K562 (cell line): ENCODE measurements around the gene NCKIPSD. TPM values are rescaled to one million over a fixed set of nuclear protein-coding genes. Genes with fewer than 3 reads are reported as not detected.

Source experiments
- ATAC-seq: fragments of 200-7000 bp; cut with Tn5 transposase; 3 replicates; pipeline ENCODE4 v1.9.1; 2020; ENCODE audit warnings: moderate library complexity
- BruUV-seq: library from RNA; stranded (reverse); fragments of 400-500 nt; replicated peaks from 2 replicates; lab custom pipeline; 2021; lab: Mats Ljungman, UMichigan
- CTCF ChIA-PET: fragments of 300-600 bp; formaldehyde crosslinking; extraction: SDS; loops from one replicate; lab custom pipeline; 2021; ENCODE audit warnings: low intra/inter-chr PET ratio; lab: Yijun Ruan, JAX
- POLR2A ChIA-PET: fragments of 300-600, 350-650 bp; sonication (Branson Sonifier 250); formaldehyde crosslinking; extraction: SDS; loops from one replicate; lab custom pipeline; 2021; ENCODE audit warnings: antibody characterized with exemption, inconsistent platforms; lab: Yijun Ruan, JAX
- DNase-seq, 4 experiments: peaks; one replicate each; pipeline versions ENCODE4 v3.0.0 to v3.0.0-alpha.2; 2011 to 2018; ENCODE audit warnings: low spot score in 3 of 4, mixed read lengths in 3 of 4; ENCODE audit errors: extremely low read depth in 1 of 4
- FAIRE-seq: peaks from 2 replicates; lab custom pipeline; 2011; peaks lifted over from hg19 to GRCh38; lab: Jason Lieb, UNC
- H2AFZ ChIP-seq: 2 replicates; pipeline ENCODE4 v1.6.0; 2011; ENCODE audit warnings: low read depth, low read length, control low read depth, inconsistent platforms
- H3K27ac ChIP-seq: fragments of 200-600 bp; 3 replicates; pipeline ENCODE4 v1.8.0; 2011; ENCODE audit warnings: low read depth, mild to moderate bottlenecking, control low read depth, inconsistent platforms, low read length, moderate library complexity, mixed read lengths; ENCODE audit errors: extremely low read depth
- H3K27me3 ChIP-seq, 2 experiments: fragments of 300-600 bp in 1 of 2; 2 replicates in 1 of 2; 3 replicates in 1 of 2; pipeline versions ENCODE4 v1.6.0 to v1.8.0; 2011; ENCODE audit warnings: inconsistent platforms in 2 of 2, low read length in 2 of 2, mild to moderate bottlenecking in 1 of 2, mixed read lengths in 1 of 2, moderate library complexity in 1 of 2; ENCODE audit not compliant: control insufficient read depth in 2 of 2, insufficient read depth in 2 of 2
- H3K36me3 ChIP-seq: fragments of 300-600 bp; 3 replicates; pipeline ENCODE4 v1.8.0; 2011; ENCODE audit warnings: mild to moderate bottlenecking, low read length, inconsistent platforms; ENCODE audit not compliant: control insufficient read depth, insufficient read depth
- H3K4me1 ChIP-seq, 2 experiments: fragments of 200-600 bp in 1 of 2; replicated peaks in 1 of 2; 2 replicates in 1 of 2; 3 replicates in 1 of 2; pipeline versions ENCODE4 v1.5.1 to v1.8.0; 2011; ENCODE audit warnings: inconsistent platforms in 2 of 2, low read length in 2 of 2, mild to moderate bottlenecking in 1 of 2, mixed read lengths in 1 of 2, moderate library complexity in 1 of 2; ENCODE audit not compliant: control insufficient read depth in 2 of 2, insufficient read depth in 2 of 2
- H3K4me2 ChIP-seq: 2 replicates; pipeline ENCODE4 v1.6.1; 2011; ENCODE audit warnings: low read length, control low read depth, inconsistent platforms, mixed read lengths; ENCODE audit not compliant: insufficient read depth
- H3K4me3 ChIP-seq: fragments of 200-600 bp; sonication (generic), shearing (Covaris generic); 2 replicates; pipeline ENCODE4 v1.5.1; 2016; ENCODE audit warnings: control low read depth, inconsistent platforms
- H3K79me2 ChIP-seq: fragments of 200-600 bp; 3 replicates; pipeline ENCODE4 v1.8.0; 2011; ENCODE audit warnings: low read length, inconsistent platforms; ENCODE audit not compliant: control insufficient read depth, insufficient read depth
- H3K9ac ChIP-seq, 2 experiments: 2 replicates each; pipeline versions ENCODE4 v1.6.0 to v1.6.1; 2011; ENCODE audit warnings: low read depth in 2 of 2, low read length in 2 of 2, control low read depth in 1 of 2, inconsistent platforms in 1 of 2, mild to moderate bottlenecking in 1 of 2, mixed read lengths in 1 of 2; ENCODE audit not compliant: insufficient read depth in 1 of 2
- H3K9me1 ChIP-seq: one replicate; pipeline ENCODE4 v1.6.0; 2011; ENCODE audit warnings: inconsistent platforms, mild to moderate bottlenecking, low read length, moderate library complexity; ENCODE audit not compliant: control insufficient read depth, insufficient read depth
- H3K9me3 ChIP-seq: replicated peaks from 2 replicates; pipeline ENCODE4 v1.5.1; 2011; ENCODE audit warnings: low read depth, low read length, inconsistent platforms; ENCODE audit not compliant: control insufficient read depth, insufficient read depth
- H4K20me1 ChIP-seq: replicated peaks from 2 replicates; pipeline ENCODE4 v1.6.1; 2011; ENCODE audit warnings: low read length, inconsistent platforms, mixed read lengths; ENCODE audit not compliant: control insufficient read depth, insufficient read depth
- ELF4 ChIP-seq: fragments of 450-650 bp; formaldehyde crosslinking; IDR thresholded peaks from 2 replicates; pipeline ENCODE4 v1.4.0; 2022; ENCODE audit warnings: missing genetic modification characterization
- FOXJ3 ChIP-seq: sonication (generic); formaldehyde crosslinking; IDR thresholded peaks from 2 replicates; pipeline ENCODE4 v1.4.0; 2020; ENCODE audit warnings: mild to moderate bottlenecking, missing genetic modification reagents
- GATA2 ChIP-seq: sonication (generic); formaldehyde crosslinking; IDR thresholded peaks from 2 replicates; pipeline ENCODE4 v1.4.0; 2020; ENCODE audit warnings: mild to moderate bottlenecking, missing genetic modification reagents
- KLF6 ChIP-seq: fragments of 250-450 bp; sonication (Bioruptor Pico); IDR thresholded peaks from 2 replicates; pipeline ENCODE4 v1.4.0; 2020; ENCODE audit warnings: mild to moderate bottlenecking, moderate library complexity, borderline replicate concordance
- NKRF ChIP-seq: fragments of 450-650 bp; IDR thresholded peaks from 2 replicates; pipeline ENCODE4 v1.6.1; 2016; ENCODE audit warnings: borderline replicate concordance
- PPARD ChIP-seq: fragments of 250-450 bp; sonication (Bioruptor Pico); IDR thresholded peaks from 2 replicates; pipeline ENCODE4 v1.8.0; 2022; ENCODE audit warnings: inconsistent platforms, mild to moderate bottlenecking, moderate library complexity
- SMAD1 ChIP-seq: fragments of 150-350 bp; IDR thresholded peaks from 2 replicates; pipeline ENCODE4 v1.6.1; 2014; ENCODE audit warnings: low read length, low read depth; ENCODE audit not compliant: partially characterized antibody
- TAF7 ChIP-seq: fragments of 450-650 bp; IDR thresholded peaks from 2 replicates; pipeline ENCODE4 v1.6.1; 2016; ENCODE audit warnings: missing genetic modification characterization, missing compliant biosample characterization
- TARDBP ChIP-seq: fragments of 450-650 bp; IDR thresholded peaks from 2 replicates; pipeline ENCODE4 v1.6.1; 2016
- ZBTB1 ChIP-seq: sonication (generic); formaldehyde crosslinking; IDR thresholded peaks from 2 replicates; pipeline ENCODE4 v1.8.1; 2023; ENCODE audit warnings: missing genetic modification reagents, low read depth, mild to moderate bottlenecking, borderline replicate concordance
- ZC3H11A ChIP-seq: IDR thresholded peaks from 2 replicates; pipeline ENCODE4 v1.6.1; 2012; ENCODE audit warnings: low read depth, low read length, improper control_type of control experiment
- ZNF140 ChIP-seq: fragments of 250-450 bp; sonication (Bioruptor Pico); IDR thresholded peaks from 2 replicates; pipeline ENCODE4 v1.8.0; 2021; ENCODE audit warnings: moderate library complexity, mild to moderate bottlenecking, inconsistent platforms
- ZNF232 ChIP-seq: sonication (generic); formaldehyde crosslinking; IDR thresholded peaks from 2 replicates; pipeline ENCODE4 v1.8.0; 2022; ENCODE audit warnings: mild to moderate bottlenecking, missing genetic modification reagents
- ZNF3 ChIP-seq: fragments of 250-450 bp; sonication (Bioruptor Pico); IDR thresholded peaks from 2 replicates; pipeline ENCODE4 v1.5.0; 2021; ENCODE audit warnings: mild to moderate bottlenecking, moderate library complexity
- ZNF668 ChIP-seq: fragments of 250-450 bp; sonication (Bioruptor Pico); IDR thresholded peaks from 2 replicates; pipeline ENCODE4 v1.8.0; 2022; ENCODE audit warnings: mild to moderate bottlenecking, inconsistent platforms
- in situ Hi-C: fragments of 300-500 bp; cut with MboI; formaldehyde crosslinking; loops from 4 replicates; pipeline ENCODE4 v1.15.0; 2018; ENCODE audit warnings: inconsistent platforms, mixed read lengths
- intact Hi-C: fragments of 100-400 bp; cut with micrococcal nuclease; formaldehyde crosslinking; loops from 2 replicates; pipeline ENCODE4 v1.14.2; 2022
- polyA plus RNA-seq, 8 experiments: library from polyadenylated mRNA; depleted of rRNA in 4 of 8; stranded (reverse) in 5 of 8; unstranded in 3 of 8; fragments of >200 nt; fragmentation: Nextera tagmentation in 2 of 8; fragmentation: Illumina TruSeq in 1 of 8; extraction: Ambion mirVana in 2 of 8; extraction: Trizol in 1 of 8; gene quantifications; 2 replicates each; pipeline versions ENCODE4 v1.2.1 to v1.2.3, GENCODE V29; 2011 to 2014; ENCODE audit warnings: inconsistent platforms in 1 of 8, missing spikeins in 1 of 8
- total RNA-seq, 7 experiments: library from RNA; depleted of rRNA in 6 of 7; stranded (reverse); fragments of >200 nt in 6 of 7; fragmentation: Illumina TruSeq in 2 of 7; extraction: Trizol in 2 of 7; gene quantifications; 2 replicates each; pipeline versions ENCODE4 v1.2.1 to v1.2.3, GENCODE V29; 2011 to 2021; ENCODE audit warnings: low replicate concordance in 1 of 7
- TF ChIP-seq, protein P1 (sequence below): sonication (generic); formaldehyde crosslinking; IDR thresholded peaks from 2 replicates; pipeline ENCODE4 v1.8.0; 2022; ENCODE audit warnings: mild to moderate bottlenecking, missing genetic modification reagents, borderline replicate concordance

NCKIPSD gene
- total and polyA plus RNA-seq, 9 of the 15 experiments (the other 6 are each of a cell fraction or from before 2014, with no cell fraction given) = 0.49 to 24.4 (median 12.3) TPM

DNA sequence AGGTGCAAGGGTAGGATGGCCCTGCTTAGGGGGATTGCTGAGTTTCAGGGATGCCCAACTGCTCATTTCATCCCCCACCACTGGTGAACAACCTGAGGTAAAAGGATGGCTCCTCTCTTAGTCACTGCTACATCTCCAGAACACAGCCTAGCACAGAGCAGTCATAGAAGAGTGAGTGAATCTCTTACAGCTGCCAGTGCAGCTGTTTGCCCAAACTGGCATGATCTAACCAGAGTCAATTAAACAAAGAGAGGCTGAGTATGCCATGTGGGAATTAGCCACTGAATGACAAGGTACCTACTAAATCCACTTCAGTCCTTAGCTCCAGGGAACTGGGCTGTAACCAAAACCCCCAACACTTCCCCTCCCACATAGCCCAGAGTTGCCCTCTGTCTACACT, 6.8 kb upstream of the NCKIPSD start:
- Histone ChIP-seq H3K27me3 (no peaks in the 10 kb centered on the region), H3K4me2 (no peak overlapping the region), H3K4me1 (peaks cover 0 to 4% of the 10 kb centered on the region in 2 experiments; a peak in 1 of 5 replicates), H3K79me2 (peaks cover 21% of the 10 kb centered on the region), H3K9me1 (no peaks in the 10 kb centered on the region), H2AFZ (no peak overlapping the region), H3K9me3 (no peaks in the 10 kb centered on the region), H3K4me3 (no peak overlapping the region), H3K9ac (no peak overlapping the region), H3K36me3 (peaks cover 81% of the 10 kb centered on the region), H3K27ac (no peak overlapping the region), H4K20me1 (0 out of 2 replicates have a peak, but pooled peaks cover 3% of the 10 kb centered on the region)
- ChIA-PET CTCF (no interaction called here), POLR2A (interaction anchor here (0.6 to 2.3 kb wide), 2 partner anchors 12 to 22 kb away, joined by 3 to 5 read pairs; no protein-coding TSS in a partner anchor)
- ATAC-seq (no peak), FAIRE-seq (no peak), DNase-seq (no peak)
- no TSS peak for BruUV-seq
- intact Hi-C loops (no loop called here), in situ Hi-C loops (no loop called here)
- TF ChIP-seq KLF6 (no peak), NKRF (no peak), ELF4 (CRISPR knock-in tag) (no peak), ZNF668 (CRISPR knock-in tag) (no peak), FOXJ3 (no peak), ZNF3 (CRISPR knock-in tag) (no peak), TARDBP (no peak), ZNF140 (CRISPR knock-in tag) (no peak), PPARD (no peak), SMAD1 (no peak), GATA2 (CRISPR knock-in tag) (no peak), ZNF232 (no peak), ZC3H11A (no peak), TAF7 (tag) (no peak), ZBTB1 (CRISPR knock-in tag) (no peak)
- TF ChIP-seq, protein P1, sequence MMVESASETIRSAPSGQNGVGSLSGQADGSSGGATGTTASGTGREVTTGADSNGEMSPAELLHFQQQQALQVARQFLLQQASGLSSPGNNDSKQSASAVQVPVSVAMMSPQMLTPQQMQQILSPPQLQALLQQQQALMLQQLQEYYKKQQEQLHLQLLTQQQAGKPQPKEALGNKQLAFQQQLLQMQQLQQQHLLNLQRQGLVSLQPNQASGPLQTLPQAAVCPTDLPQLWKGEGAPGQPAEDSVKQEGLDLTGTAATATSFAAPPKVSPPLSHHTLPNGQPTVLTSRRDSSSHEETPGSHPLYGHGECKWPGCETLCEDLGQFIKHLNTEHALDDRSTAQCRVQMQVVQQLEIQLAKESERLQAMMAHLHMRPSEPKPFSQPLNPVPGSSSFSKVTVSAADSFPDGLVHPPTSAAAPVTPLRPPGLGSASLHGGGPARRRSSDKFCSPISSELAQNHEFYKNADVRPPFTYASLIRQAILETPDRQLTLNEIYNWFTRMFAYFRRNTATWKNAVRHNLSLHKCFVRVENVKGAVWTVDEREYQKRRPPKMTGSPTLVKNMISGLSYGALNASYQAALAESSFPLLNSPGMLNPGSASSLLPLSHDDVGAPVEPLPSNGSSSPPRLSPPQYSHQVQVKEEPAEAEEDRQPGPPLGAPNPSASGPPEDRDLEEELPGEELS (CRISPR knock-in tag) = no peak
- TF ChIP-seq, all 486 proteins: peak for 0
